Fibroblast of the aortic adventitia (primary cell): ENCODE measurements around the gene RNU5D-1. TPM values are rescaled to one million over a fixed set of nuclear protein-coding genes. Genes with fewer than 3 reads are reported as not detected.

ENCODE experiments used
- DNase-seq: peaks from one replicate; pipeline ENCODE4 v3.0.0-alpha.2; 2010; ENCODE audit warnings: low read depth
- H3K4me3 ChIP-seq: 2 replicates; pipeline ENCODE4 v1.5.1; 2011; ENCODE audit warnings: low read depth, mild to moderate bottlenecking, control low read depth, low read length, moderate library complexity
- small RNA-seq: library from RNA; depleted of rRNA; stranded (forward); fragments of <200 nt; gene quantifications from one replicate; pipeline ENCODE3, GENCODE V24; 2012
- total RNA-seq: library from RNA; depleted of rRNA; stranded (reverse); fragments of >200 nt; gene quantifications from 2 replicates; pipeline ENCODE4 v1.2.3, GENCODE V29; 2012; ENCODE audit warnings: low replicate concordance
- TF ChIP-seq, protein P1 (sequence below): IDR thresholded peaks from 2 replicates; pipeline ENCODE4 v1.5.1; 2011; ENCODE audit warnings: mild to moderate bottlenecking, low read length, control low read depth, inconsistent platforms; ENCODE audit not compliant: insufficient read depth

Gene RNU5D-1
- total RNA-seq, 1 donor, result not detected

DNA sequence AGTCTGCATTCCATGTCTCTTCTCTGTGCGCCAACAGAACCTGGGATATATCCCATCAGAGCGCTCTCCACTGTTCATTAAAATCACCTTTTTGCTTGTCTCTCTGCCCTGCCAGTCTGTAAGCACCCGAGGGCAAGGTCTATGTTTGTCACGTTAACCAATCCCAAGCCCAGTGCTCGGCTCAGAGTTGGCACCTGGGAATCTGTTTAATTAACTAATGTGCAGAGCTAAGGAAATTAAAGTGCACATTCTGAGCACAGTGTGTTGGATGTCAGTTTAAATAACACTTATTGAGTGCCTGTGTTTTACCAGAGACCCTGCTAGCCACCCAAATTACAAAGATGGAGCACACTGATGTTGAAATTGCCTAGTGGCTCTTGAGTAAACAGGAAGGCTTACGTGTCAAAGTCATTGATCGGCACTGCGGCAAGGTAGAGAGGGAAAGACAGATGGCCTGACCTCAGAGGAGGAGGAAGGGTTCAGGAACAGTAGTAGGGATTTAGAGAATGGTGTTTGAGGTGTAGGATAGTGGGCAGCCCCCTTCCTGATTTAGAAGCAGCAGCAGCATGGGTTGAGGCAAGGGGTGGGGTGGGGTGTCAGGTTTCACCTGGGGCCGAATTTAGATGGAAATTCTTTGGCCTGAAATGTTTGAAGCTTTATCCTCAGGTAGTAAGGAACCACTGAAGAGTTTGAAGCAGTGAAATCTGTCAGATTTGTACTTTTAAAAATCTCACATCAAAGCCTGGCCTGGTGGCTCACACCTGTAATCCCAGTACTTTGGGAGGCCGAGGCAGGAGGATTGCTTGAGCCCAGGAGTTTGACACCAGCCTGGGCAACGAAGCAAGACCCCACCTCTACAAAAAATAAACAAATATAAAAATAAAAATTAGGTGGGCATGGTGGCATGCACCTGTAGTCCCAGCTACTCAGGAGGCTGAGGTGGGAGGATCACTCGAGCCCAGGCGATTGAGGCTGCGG is 48.8 kb downstream of the RNU5D-1 start:
- no peak for DNase-seq
- TF ChIP-seq, protein P1, sequence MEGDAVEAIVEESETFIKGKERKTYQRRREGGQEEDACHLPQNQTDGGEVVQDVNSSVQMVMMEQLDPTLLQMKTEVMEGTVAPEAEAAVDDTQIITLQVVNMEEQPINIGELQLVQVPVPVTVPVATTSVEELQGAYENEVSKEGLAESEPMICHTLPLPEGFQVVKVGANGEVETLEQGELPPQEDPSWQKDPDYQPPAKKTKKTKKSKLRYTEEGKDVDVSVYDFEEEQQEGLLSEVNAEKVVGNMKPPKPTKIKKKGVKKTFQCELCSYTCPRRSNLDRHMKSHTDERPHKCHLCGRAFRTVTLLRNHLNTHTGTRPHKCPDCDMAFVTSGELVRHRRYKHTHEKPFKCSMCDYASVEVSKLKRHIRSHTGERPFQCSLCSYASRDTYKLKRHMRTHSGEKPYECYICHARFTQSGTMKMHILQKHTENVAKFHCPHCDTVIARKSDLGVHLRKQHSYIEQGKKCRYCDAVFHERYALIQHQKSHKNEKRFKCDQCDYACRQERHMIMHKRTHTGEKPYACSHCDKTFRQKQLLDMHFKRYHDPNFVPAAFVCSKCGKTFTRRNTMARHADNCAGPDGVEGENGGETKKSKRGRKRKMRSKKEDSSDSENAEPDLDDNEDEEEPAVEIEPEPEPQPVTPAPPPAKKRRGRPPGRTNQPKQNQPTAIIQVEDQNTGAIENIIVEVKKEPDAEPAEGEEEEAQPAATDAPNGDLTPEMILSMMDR, result no peak
- no peak overlapping the region for H3K4me3 ChIP-seq

Small RNA genes within 50 kb of the gene (small RNA-seq; reads per million reads assigned to genes)
- gene RNU5D-1, result 175 reads per million, percentile 98 among the genes with 10 or more reads in this experiment
- gene RNU5F-1, result 40.7 reads per million, percentile 96 among the genes with 10 or more reads in this experiment
- gene SNORD38A, result 942 reads per million, percentile 99 among the genes with 10 or more reads in this experiment
- not detected for gene SNORD38B
- gene SNORD46, result 28.2 reads per million, percentile 96 among the genes with 10 or more reads in this experiment
- gene SNORD55, result not detected

Other genes starting within 250 kb of the RNU5D-1 start
- gene TMEM53, start 56.7 kb downstream of the RNU5D-1 start, total RNA-seq, result 6.6 and 9.2 TPM in 2 replicates
- gene ARMH1, start 56.5 kb downstream of the RNU5D-1 start, total RNA-seq, result 0.41 and 1.7 TPM in 2 replicates
- gene KIF2C, start 8.7 kb upstream of the RNU5D-1 start, total RNA-seq, result 1.1 and 23.0 TPM in 2 replicates
- gene RPS8, start 44.4 kb upstream of the RNU5D-1 start, total RNA-seq, result 894 and 2,421 TPM in 2 replicates
- gene BEST4, start 57.0 kb upstream of the RNU5D-1 start, total RNA-seq, result 0.09 TPM in 1 of 2 replicates, not detected in the other
- 28.8 and 36.1 TPM in 2 replicates for gene PLK3, start 69.2 kb upstream of the RNU5D-1 start, total RNA-seq
- 1.2 TPM in 1 of 2 replicates, not detected in the other for gene DYNLT4, start 76.2 kb upstream of the RNU5D-1 start, total RNA-seq
- gene BTBD19, start 77.4 kb upstream of the RNU5D-1 start, total RNA-seq, result 5.2 and 5.4 TPM in 2 replicates
- gene PTCH2, start 112.1 kb upstream of the RNU5D-1 start, total RNA-seq, result 0.36 and 0.57 TPM in 2 replicates